ENCODE measurements around the gene SNAP29.
"Not testable (repeated sequence)": the region's sequence is repeated elsewhere in the genome, so short reads cannot be mapped to it uniquely, and the experiment has no call there.

The SNAP29 gene

DNA sequence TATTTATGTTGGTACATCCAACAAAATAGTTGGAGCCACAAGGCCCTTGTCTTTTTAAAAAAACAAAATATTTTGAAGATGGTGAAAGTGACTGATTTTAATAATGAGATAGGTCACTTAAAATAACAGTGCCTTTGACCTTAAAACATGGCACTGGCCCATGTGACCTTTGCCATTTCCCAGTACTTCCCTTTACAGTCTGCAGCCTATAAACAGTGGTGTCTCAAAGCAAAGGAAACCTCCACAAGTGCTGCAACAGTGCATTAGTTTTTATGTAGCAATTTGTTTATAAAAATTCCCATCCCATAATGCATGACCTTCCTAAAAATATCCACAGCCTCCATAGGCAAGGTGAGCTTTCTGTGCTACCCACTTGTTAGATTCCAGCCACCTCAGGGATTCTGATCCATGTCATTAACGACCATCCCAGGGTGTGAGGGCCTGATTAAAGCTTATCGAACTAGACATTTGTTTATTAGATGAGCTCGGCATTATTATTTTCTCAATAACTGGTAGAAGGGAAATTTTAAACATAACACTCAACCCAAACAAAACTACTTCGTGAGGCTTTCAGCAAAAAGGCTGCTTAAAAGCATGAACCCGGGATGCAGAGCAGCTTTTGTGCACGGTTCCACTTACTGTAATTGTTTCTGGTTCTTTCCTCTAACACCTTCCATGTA is 30.4 kb downstream of the SNAP29 start:
- Histone ChIP-seq H3K9me3 (ENCODE audit: insufficient read depth, low read depth, low read length) (no peaks in the 10 kb centered on the region), H3K9ac (ENCODE audit: low read depth, low read length) (no peak overlapping the region), H3K4me1 (ENCODE audit: insufficient read depth, low read length) (no peaks in the 10 kb centered on the region), H3K27me3 (ENCODE audit: insufficient read depth, low read length) (no peaks in the 10 kb centered on the region), H3K36me3 (ENCODE audit: insufficient read depth, low read depth, low read length) (peaks cover 26% of the 10 kb centered on the region), H3K27ac (ENCODE audit: low read length) (no peak overlapping the region), H3K4me3 (ENCODE audit: low read length) (no peak overlapping the region)

DNA sequence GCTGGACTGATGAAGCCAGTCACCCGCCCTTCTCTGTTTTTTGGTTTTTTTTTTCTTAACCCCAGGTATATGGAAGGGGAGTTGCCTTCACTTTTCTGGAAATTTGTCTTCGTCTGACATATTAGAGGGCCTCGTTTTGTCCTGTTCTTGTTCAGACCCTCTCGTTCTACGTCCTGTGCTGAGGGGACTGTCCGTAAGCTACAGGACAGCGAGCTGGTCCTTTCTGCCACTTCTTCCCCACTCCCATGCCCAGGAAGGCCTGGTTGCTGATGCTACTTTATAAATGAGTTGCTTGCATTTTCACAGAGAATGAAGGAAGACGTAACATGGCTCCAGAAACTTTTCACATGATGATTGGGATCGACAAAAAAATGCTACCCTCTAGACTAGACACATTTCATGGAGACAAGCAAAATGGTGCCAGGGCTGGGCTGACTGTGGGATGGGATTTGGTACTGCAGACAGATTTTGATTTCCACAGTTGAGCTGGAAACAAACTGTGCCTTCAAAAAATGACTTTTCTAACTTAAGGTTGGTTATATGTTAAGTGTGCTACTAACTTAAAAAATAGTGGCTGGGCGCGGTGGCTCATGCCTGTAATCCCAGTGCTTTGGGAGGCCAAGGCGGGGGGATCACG is 31.2 kb downstream of the SNAP29 start:
- peaks cover 26% of the 10 kb centered on the region for H3K36me3 ChIP-seq (ENCODE audit: insufficient read depth, low read depth, low read length)
- H3K27me3 ChIP-seq (ENCODE audit: insufficient read depth, low read length), result no peaks in the 10 kb centered on the region
- H3K9me3 ChIP-seq (ENCODE audit: insufficient read depth, low read depth, low read length), result no peaks in the 10 kb centered on the region
- no peak overlapping the region for H3K27ac ChIP-seq (ENCODE audit: low read length)
- no peaks in the 10 kb centered on the region for H3K4me1 ChIP-seq (ENCODE audit: insufficient read depth, low read length)
- no peak overlapping the region for H3K4me3 ChIP-seq (ENCODE audit: low read length)
- H3K9ac ChIP-seq (ENCODE audit: low read depth, low read length), result no peak overlapping the region

DNA sequence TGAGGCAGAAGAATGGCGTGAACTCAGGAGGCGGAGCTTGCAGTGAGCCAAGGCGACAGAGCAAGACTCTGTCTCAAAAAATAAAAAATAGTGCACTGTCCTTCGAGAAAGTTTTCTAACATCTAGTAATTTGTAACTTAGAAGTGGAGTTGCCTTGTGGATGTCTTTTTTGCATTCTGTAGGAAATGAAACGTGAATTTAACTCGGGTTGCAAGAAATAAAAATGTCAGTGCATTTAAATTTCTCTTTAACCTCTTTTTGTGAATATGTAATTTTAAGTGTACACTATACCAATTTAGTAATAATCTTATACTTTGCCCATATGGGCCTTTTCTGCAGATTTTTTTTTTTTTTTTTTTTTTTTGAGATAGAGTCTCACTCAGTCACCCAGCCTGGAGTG is 32.2 kb downstream of the SNAP29 start:
- no peak overlapping the region for H3K9ac ChIP-seq (ENCODE audit: low read depth, low read length)
- H3K27ac ChIP-seq (ENCODE audit: low read length), result no peak overlapping the region
- no peaks in the 10 kb centered on the region for H3K4me1 ChIP-seq (ENCODE audit: insufficient read depth, low read length)
- H3K9me3 ChIP-seq (ENCODE audit: insufficient read depth, low read depth, low read length), result no peaks in the 10 kb centered on the region
- H3K4me3 ChIP-seq (ENCODE audit: low read length), result no peak overlapping the region
- peaks cover 26% of the 10 kb centered on the region for H3K36me3 ChIP-seq (ENCODE audit: insufficient read depth, low read depth, low read length)
- H3K27me3 ChIP-seq (ENCODE audit: insufficient read depth, low read length), result no peaks in the 10 kb centered on the region

- H3K4me3 ChIP-seq (ENCODE audit: low read length); H3K36me3 ChIP-seq (ENCODE audit: insufficient read depth, low read depth, low read length); H3K9ac ChIP-seq (ENCODE audit: low read depth, low read length); H3K27me3 ChIP-seq (ENCODE audit: insufficient read depth, low read length); H3K27ac ChIP-seq (ENCODE audit: low read length); H3K9me3 ChIP-seq (ENCODE audit: insufficient read depth, low read depth, low read length); H3K4me1 ChIP-seq (ENCODE audit: insufficient read depth, low read length): not testable (repeated sequence)
These were observed 38.9 kb downstream of the SNAP29 start for GRCh38 chr22:20897737-20898136.

DNA sequence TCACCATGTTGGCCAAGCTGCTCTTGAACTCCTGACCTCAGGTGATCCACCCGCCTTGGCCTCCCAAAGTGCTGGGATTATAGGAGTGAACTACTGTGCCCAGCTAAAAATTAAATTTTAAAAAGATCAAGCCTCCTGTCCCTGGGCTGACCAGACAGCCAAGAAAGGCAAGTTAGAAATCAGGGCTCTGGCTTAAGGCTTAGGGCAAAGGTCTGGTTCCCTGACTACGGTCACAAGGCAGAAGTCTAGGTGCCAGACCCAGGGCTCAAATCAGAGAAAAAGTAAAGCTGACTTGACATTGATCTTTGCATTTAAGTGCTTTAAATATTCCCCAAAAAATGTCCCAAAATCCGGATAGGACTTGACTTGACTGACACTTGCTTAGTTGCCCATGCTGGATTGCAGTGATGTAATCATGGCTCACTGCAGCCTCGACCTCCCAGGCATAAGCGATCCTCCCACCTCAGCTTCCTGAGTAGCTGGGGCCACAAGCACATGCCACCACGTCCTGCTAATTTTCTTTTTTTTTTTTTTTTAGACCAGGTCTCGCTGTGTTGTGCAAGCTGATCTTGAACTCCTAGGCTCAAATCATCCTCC is 41.1 kb downstream of the SNAP29 start:
- H3K9me3 ChIP-seq (ENCODE audit: insufficient read depth, low read depth, low read length), result no peaks in the 10 kb centered on the region
- H3K27ac ChIP-seq (ENCODE audit: low read length), result no peak overlapping the region
- no peaks in the 10 kb centered on the region for H3K27me3 ChIP-seq (ENCODE audit: insufficient read depth, low read length)
- H3K4me1 ChIP-seq (ENCODE audit: insufficient read depth, low read length), result no peaks in the 10 kb centered on the region
- no peak overlapping the region for H3K4me3 ChIP-seq (ENCODE audit: low read length)
- H3K9ac ChIP-seq (ENCODE audit: low read depth, low read length), result no peak overlapping the region
- H3K36me3 ChIP-seq (ENCODE audit: insufficient read depth, low read depth, low read length), result no peaks in the 10 kb centered on the region

DNA sequence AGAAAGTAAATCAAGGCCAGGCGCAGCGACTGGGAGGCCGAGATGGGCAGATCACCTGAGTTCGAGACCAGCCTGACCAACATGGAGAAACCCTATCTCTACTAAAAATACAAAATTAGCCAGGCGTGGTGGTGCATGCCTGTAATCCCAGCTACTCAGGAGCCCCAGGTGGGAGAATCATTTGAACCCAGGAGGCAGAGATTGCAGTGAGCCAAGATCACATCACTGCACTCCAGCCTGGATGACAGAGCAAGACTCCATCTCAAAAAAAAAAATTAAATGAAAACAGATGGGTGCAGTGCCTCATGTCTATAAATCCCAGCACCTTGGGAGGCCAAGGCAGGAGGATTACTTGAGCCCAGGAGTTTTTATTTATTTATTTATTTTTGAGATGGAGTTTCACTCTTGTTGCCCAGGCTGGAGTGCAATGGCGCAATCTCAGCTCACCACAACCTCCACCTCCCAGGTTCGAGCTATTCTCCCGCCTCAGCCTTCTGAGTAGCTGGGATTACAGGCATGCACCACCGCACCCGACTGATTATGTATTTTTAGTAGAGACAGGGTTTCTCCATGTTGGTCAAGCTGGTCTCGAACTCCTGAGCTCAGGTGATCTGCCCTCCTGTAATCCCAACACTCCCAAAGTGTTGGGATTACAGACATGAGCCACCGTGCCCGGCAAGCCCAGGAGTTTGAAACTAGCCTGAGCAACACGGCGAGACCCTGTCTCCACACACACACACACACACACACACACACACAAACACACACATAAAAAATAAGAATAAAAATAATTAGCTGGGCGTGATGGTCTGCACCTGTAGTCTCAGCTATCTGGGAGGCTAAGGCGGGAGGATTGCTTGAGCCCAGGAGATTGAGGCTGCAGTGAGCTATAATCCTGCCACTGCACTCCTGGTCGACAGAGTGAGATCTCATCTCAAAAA is 42.6 kb downstream of the SNAP29 start:
- not testable (repeated sequence) for H3K4me1 ChIP-seq (ENCODE audit: insufficient read depth, low read length); H3K27ac ChIP-seq (ENCODE audit: low read length); H3K27me3 ChIP-seq (ENCODE audit: insufficient read depth, low read length); H3K36me3 ChIP-seq (ENCODE audit: insufficient read depth, low read depth, low read length); H3K4me3 ChIP-seq (ENCODE audit: low read length); H3K9me3 ChIP-seq (ENCODE audit: insufficient read depth, low read depth, low read length); H3K9ac ChIP-seq (ENCODE audit: low read depth, low read length)

DNA sequence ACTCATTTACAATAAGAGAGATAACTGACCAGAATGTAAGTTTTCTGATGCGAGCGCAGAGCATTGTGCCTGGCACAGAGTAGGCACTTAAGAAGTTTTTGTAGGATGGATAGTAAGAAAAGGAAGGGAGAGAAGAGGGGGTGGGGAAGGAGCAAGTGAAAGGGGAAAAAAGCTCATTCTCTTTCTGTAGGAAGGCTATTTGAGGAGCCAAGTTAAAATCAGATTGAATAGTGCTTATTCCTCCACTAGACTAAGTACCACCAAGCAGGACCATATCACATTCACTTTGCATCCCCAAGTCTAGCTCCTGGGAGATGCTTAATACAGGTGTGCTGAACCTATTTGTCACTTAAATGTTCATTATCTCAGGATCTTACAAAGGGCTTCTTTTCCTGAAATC is 44.3 kb downstream of the SNAP29 start:
- Histone ChIP-seq H3K36me3 (ENCODE audit: insufficient read depth, low read depth, low read length) (no peaks in the 10 kb centered on the region), H3K27me3 (ENCODE audit: insufficient read depth, low read length) (no peaks in the 10 kb centered on the region), H3K9ac (ENCODE audit: low read depth, low read length) (no peak overlapping the region), H3K4me3 (ENCODE audit: low read length) (no peak overlapping the region), H3K4me1 (ENCODE audit: insufficient read depth, low read length) (no peaks in the 10 kb centered on the region), H3K27ac (ENCODE audit: low read length) (no peak overlapping the region), H3K9me3 (ENCODE audit: insufficient read depth, low read depth, low read length) (no peaks in the 10 kb centered on the region)

DNA sequence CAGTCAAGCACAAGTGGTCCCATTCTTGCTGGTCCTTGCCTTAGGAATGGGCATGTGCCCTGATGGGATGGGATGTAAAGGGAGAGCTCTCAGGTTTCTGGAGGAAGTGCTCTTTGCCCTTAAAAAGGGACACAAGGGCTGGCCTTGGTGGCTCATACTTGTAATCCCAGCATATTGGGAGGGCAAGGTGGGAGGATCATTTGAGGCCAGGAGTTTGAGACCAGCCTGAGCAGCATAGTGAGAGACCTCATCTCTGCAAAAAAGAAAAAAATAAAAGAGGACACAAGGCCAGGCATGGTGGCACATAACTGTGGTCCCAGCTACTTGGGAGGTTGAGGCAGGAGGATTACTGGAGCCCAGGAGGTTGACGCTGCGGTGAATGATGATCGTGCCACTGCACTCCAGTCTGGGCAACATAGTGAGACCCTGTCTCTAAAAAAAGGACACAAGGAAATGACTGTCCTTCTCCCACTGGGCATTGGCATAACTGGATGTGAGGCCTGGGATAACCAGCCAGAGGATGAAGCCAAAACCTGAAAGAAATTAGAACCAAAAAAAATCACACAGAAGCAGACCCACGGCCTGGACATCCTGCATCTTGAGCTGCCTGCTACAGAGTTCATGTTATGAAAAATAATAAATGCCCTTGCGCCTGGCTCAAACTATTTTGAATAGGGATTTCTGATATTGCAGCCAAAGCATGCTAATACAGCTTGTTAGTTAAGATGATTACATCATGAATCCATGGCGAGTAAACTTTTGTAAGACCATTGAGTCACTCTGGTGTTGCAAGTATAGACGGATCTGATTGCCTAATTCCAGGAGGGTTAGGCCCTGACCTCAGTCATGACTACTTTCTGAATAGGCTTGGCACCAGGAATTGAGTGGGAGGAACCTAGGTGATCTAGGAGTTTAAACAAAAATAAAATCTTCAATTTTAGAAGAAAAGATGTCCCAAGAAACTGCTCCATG is 45.5 kb downstream of the SNAP29 start:
- no peaks in the 10 kb centered on the region for H3K36me3 ChIP-seq (ENCODE audit: insufficient read depth, low read depth, low read length)
- H3K9ac ChIP-seq (ENCODE audit: low read depth, low read length), result no peak overlapping the region
- no peaks in the 10 kb centered on the region for H3K4me1 ChIP-seq (ENCODE audit: insufficient read depth, low read length)
- H3K27ac ChIP-seq (ENCODE audit: low read length), result no peak overlapping the region
- H3K9me3 ChIP-seq (ENCODE audit: insufficient read depth, low read depth, low read length), result no peaks in the 10 kb centered on the region
- no peak overlapping the region for H3K4me3 ChIP-seq (ENCODE audit: low read length)
- H3K27me3 ChIP-seq (ENCODE audit: insufficient read depth, low read length), result no peaks in the 10 kb centered on the region

GRCh38 chr22:20904980-20905355 is 46.2 kb downstream of the SNAP29 start:
- Histone ChIP-seq H3K4me3 (ENCODE audit: low read length) (no peak overlapping the region), H3K9me3 (ENCODE audit: insufficient read depth, low read depth, low read length) (no peaks in the 10 kb centered on the region), H3K4me1 (ENCODE audit: insufficient read depth, low read length) (no peaks in the 10 kb centered on the region), H3K9ac (ENCODE audit: low read depth, low read length) (no peak overlapping the region), H3K27ac (ENCODE audit: low read length) (no peak overlapping the region), H3K27me3 (ENCODE audit: insufficient read depth, low read length) (no peaks in the 10 kb centered on the region), H3K36me3 (ENCODE audit: insufficient read depth, low read depth, low read length) (no peaks in the 10 kb centered on the region)

DNA sequence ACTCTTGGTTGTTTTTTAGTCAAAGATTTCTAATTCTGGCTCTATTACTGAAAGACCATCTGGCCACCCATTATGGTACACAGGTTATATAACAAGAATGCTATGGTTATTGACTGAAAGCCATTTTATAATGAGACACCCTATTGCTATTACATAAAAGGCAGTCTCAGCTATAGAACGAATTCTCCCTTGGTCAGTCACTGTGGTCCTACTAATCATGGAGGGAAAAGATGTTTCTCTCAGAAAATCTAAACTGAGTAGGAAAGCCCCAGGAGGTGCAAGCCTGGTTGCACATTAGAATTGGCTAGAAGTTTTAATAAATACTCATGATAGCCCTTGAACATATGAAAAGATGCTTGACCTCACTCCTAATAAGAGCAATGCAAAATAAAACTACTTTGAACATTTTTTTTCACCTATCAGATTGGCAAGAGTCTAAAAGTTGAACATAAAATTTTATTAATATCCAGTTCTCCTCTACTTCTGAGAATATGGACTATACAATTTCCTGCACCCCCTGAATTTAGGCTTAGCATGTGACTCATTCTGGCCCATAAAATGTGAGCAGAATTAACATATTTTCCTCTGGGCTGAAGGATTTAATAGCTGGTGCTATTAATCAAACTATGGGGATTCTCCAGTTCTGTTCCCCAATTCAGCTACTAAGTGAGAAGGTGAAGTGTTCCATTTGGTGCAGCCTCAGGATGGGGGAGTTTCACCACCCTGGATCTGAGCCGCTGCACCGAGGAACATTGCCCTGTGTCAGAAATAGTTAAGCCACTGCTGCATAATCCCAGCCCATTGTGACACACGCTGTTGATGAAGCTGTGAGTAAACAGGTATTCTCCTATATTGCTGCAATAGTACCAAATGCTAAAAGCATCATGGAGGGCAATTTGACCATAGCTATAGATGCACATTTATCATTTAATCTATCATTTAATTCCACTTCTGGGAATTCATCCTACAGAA is 46.9 kb downstream of the SNAP29 start:
- no peaks in the 10 kb centered on the region for H3K9me3 ChIP-seq (ENCODE audit: insufficient read depth, low read depth, low read length)
- H3K36me3 ChIP-seq (ENCODE audit: insufficient read depth, low read depth, low read length), result no peaks in the 10 kb centered on the region
- H3K27ac ChIP-seq (ENCODE audit: low read length), result no peak overlapping the region
- H3K27me3 ChIP-seq (ENCODE audit: insufficient read depth, low read length), result no peaks in the 10 kb centered on the region
- H3K4me1 ChIP-seq (ENCODE audit: insufficient read depth, low read length), result no peaks in the 10 kb centered on the region
- no peak overlapping the region for H3K9ac ChIP-seq (ENCODE audit: low read depth, low read length)
- H3K4me3 ChIP-seq (ENCODE audit: low read length), result no peak overlapping the region

Data from iPS-20b (cell line).